ENCODE results near the gene PCNA. TPM values are rescaled to one million over a fixed set of nuclear protein-coding genes. Genes with fewer than 3 reads are reported as not detected.

PCNA gene
- total RNA-seq, 1 experiment from 2014 or later, result 274 TPM

DNA sequence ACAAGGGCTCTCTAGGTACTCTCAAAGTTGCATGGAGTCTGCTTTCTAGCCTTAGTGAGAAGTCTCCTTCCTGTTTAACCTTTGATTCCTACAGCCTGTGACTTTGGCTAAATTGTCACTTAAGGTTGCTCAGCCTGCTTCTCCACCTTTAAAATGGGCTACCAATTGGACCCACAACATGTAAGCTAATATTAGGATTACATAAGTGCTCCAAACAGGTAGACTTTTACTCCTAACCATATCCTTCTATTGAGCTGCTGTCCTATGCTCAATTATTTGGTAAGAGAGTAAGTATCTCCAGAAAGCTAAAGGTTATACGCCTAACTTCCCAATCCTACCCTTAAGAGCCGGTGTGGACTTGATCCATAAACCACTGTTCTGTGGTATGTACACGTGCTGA is 2.9 kb downstream of the PCNA start:
- peak overlapping the region; percentile 98; a peak in 3 of 5 replicates for H3K4me3 Mint-ChIP-seq
- Histone ChIP-seq H3K27ac (ENCODE audit: insufficient read length, low read depth, low read length) (no peak overlapping the region), H3T11ph (ENCODE audit: low read length) (no peak overlapping the region), H2BK12ac (ENCODE audit: insufficient read length, low read depth, low read length) (no peak overlapping the region), H3K14ac (ENCODE audit: insufficient read depth, low read length) (no peak overlapping the region), H3K79me1 (ENCODE audit: insufficient read depth, low read depth, low read length, poor library complexity, severe bottlenecking) (no peaks in the 10 kb centered on the region), H2AK5ac (ENCODE audit: insufficient read length, low read length) (no peak overlapping the region), H2AFZ (ENCODE audit: low read length) (no peak overlapping the region), H3K9ac (ENCODE audit: extremely low read depth, insufficient read length, low read length) (peak overlapping the region; percentile 0), H4K8ac (replicated peaks; ENCODE audit: insufficient read length, low read depth, low read length) (no peak overlapping the region), H3K18ac (ENCODE audit: insufficient read length, low read depth, low read length) (no peak overlapping the region), H4K20me1 (ENCODE audit: control insufficient read depth, insufficient read depth, insufficient read length) (no peaks in the 10 kb centered on the region), H2BK120ac (ENCODE audit: low read depth, low read length, poor library complexity, severe bottlenecking) (no peak overlapping the region), H3K56ac (ENCODE audit: insufficient read length, low read depth, low read length) (no peak overlapping the region), H3K23me2 (ENCODE audit: insufficient read length, low read depth, low read length, poor library complexity, severe bottlenecking) (peaks cover 16% of the 10 kb centered on the region), H3K4ac (ENCODE audit: low read depth, low read length) (no peak overlapping the region), H4K91ac (ENCODE audit: insufficient read length, low read depth, low read length) (no peak overlapping the region), H3K23ac (ENCODE audit: insufficient read length, low read depth, low read length) (no peak overlapping the region), H3K79me2 (ENCODE audit: insufficient read depth, low read length) (peaks cover 25% of the 10 kb centered on the region; the same call in 1 of the 2 replicates), H2BK20ac (ENCODE audit: low read depth, low read length, poor library complexity, severe bottlenecking) (no peak overlapping the region), H4K5ac (ENCODE audit: insufficient read length, low read depth, low read length) (no peak overlapping the region), H2BK15ac (ENCODE audit: low read depth, low read length) (no peak overlapping the region), H3K4me2 (ENCODE audit: insufficient read depth, insufficient read length, low read length) (peak overlapping the region; percentile 74), H3K27me3 (ENCODE audit: insufficient read depth, low read length) (no peaks in the 10 kb centered on the region), H3K4me1 (ENCODE audit: insufficient read depth, low read length) (no peaks in the 10 kb centered on the region), H2BK5ac (ENCODE audit: insufficient read length, low read length) (no peak overlapping the region), H3K9me3 (ENCODE audit: control insufficient read depth, low read depth, low read length) (no peaks in the 10 kb centered on the region)
- H3K27ac Mint-ChIP-seq, result 0 out of 7 replicates have a peak overlapping the region, but pooled peaks of 1 of the 3 experiments have one; percentile 32
- TF ChIP-seq, protein P1, sequence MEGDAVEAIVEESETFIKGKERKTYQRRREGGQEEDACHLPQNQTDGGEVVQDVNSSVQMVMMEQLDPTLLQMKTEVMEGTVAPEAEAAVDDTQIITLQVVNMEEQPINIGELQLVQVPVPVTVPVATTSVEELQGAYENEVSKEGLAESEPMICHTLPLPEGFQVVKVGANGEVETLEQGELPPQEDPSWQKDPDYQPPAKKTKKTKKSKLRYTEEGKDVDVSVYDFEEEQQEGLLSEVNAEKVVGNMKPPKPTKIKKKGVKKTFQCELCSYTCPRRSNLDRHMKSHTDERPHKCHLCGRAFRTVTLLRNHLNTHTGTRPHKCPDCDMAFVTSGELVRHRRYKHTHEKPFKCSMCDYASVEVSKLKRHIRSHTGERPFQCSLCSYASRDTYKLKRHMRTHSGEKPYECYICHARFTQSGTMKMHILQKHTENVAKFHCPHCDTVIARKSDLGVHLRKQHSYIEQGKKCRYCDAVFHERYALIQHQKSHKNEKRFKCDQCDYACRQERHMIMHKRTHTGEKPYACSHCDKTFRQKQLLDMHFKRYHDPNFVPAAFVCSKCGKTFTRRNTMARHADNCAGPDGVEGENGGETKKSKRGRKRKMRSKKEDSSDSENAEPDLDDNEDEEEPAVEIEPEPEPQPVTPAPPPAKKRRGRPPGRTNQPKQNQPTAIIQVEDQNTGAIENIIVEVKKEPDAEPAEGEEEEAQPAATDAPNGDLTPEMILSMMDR (conservative IDR thresholded peaks at IDR 0.05), result no peak
- no peak for DNase-seq
- no peaks in the 10 kb centered on the region; a peak in 1 of 5 replicates for H3K9me3 Mint-ChIP-seq
- H3K36me3 Mint-ChIP-seq (ENCODE audit: insufficient read depth in 1 of 3, low read depth in 3 of 3), result peaks cover 37 to 58% (median 50%) of the 10 kb centered on the region in 3 experiments
- H3K27me3 Mint-ChIP-seq (ENCODE audit: low read depth), result no peaks in the 10 kb centered on the region; the same call in 1 of the 2 replicates
- H3K4me1 Mint-ChIP-seq, result peaks cover 28 to 40% of the 10 kb centered on the region in 2 experiments
- no CpG with 5 or more reads among the region's 3 CpGs for WGBS (ENCODE audit: extremely low coverage, insufficient read length, low lambda C conversion rate)

Measured in H9 (cell line).